GM12874 (cell line): ENCODE measurements around the gene NEUROD1.

ENCODE experiments used
- TF ChIP-seq, protein P1 (sequence below): IDR thresholded peaks from 2 replicates; pipeline ENCODE4 v1.5.1; 2011; ENCODE audit warnings: low read depth, mild to moderate bottlenecking, control low read depth, low read length, moderate library complexity; ENCODE audit not compliant: insufficient read depth

NEUROD1 gene

DNA sequence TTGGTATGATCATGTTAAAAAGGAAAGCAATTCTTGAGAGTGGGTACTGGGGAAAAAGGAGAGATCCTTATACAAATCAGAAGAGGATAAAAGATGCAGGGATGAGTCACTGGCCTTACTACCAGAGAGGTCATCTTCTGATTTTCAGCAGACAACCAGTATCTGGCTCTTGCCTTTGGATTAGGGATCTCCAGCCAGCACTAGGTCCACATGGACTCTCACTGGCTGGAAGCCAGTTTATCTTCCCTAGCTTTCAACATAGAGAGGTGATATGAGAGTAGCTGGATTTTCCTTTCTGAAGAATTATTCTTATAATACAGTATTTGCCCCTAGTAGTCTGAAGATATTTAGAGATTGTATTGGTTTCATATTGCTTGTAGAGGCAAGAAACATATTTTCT, 53.6 kb downstream of the NEUROD1 start:
- TF ChIP-seq, protein P1, sequence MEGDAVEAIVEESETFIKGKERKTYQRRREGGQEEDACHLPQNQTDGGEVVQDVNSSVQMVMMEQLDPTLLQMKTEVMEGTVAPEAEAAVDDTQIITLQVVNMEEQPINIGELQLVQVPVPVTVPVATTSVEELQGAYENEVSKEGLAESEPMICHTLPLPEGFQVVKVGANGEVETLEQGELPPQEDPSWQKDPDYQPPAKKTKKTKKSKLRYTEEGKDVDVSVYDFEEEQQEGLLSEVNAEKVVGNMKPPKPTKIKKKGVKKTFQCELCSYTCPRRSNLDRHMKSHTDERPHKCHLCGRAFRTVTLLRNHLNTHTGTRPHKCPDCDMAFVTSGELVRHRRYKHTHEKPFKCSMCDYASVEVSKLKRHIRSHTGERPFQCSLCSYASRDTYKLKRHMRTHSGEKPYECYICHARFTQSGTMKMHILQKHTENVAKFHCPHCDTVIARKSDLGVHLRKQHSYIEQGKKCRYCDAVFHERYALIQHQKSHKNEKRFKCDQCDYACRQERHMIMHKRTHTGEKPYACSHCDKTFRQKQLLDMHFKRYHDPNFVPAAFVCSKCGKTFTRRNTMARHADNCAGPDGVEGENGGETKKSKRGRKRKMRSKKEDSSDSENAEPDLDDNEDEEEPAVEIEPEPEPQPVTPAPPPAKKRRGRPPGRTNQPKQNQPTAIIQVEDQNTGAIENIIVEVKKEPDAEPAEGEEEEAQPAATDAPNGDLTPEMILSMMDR = no peak
